GM21723 (cell line): ENCODE results near the gene FAM177B.

ENCODE experiments used
- ATAC-seq: cut with Tn5 transposase; IDR thresholded peaks from one replicate; pipeline ENCODE4 v1.9.1; 2021; ENCODE audit warnings: mild to moderate bottlenecking, moderate library complexity; ENCODE audit not compliant: unreplicated experiment

The FAM177B gene

DNA sequence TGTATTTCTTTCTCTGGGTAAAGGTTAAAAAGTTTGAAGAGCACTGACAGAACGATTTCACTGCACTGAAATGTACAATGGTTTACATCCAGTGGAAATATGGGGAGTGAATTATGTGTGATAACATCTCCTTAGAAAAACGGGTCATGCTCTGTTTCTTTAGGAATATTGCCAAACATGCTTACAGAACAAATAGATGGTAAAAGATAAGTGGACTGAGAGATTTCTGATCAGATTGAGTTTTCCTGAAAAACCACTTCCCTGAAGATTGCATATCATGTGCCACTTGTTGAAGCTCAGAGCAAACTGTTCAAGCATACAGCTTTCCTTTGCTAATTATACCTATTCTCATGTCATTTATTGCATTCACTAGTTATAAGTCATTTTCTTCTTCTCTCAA, 47.9 kb downstream of the FAM177B start:
- no peak for ATAC-seq

DNA sequence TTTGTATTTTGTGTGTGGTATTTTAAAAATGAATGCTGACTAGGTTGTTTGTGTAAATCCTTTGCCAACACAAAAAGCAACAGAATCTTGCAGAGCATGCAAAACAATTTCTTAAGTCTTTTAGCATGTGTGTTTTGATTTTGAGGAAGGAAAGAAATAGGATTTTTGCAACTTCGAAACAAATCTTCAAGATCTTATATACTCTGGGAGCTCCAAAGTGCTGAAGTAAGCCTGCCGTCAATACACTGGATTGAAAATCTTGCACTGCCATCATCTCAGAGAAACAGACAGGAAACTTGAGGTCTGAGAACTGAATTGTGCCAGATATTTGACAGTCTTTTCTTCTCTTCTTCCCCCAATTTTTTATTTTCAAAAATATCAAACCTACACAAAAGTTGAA, 48.5 kb downstream of the FAM177B start:
- ATAC-seq: no peak

DNA sequence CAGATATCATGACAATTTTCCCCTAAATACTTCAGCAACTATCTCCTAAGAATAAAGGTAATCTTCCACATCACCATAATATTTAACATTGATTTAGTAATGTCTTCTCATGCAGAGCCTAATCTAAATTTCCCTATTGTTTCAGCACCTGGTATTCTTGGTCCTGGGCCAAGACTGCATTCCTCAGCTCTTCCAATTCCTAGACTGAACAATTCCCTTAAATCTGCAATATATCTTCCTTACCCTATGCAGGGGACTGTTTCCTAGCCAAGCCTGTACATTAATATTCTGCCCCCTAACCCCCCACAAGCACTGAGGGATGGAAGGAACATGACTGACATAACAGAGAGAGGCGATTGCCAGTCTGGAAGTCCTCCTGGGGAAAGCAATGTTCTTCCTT, 49.1 kb downstream of the FAM177B start:
- ATAC-seq: no peak

DNA sequence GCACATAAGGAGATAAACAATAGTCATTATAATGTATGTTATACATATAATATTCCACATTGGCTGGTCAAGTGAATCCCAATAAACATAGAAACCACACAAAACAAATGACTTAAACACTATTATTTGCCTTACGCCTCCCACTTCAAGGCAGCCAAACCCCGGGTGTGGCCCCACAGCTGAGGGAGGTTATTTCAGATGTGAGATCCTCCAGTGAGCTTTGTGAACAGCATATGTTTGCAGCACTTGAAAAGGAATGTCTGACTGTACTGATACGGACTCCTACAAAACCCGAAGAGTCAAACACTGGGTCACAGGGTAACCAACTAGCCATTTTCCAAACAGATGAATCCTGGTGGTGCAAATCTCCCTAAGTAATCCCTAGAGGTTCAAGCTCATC, 50.7 kb downstream of the FAM177B start:
- no peak for ATAC-seq

DNA sequence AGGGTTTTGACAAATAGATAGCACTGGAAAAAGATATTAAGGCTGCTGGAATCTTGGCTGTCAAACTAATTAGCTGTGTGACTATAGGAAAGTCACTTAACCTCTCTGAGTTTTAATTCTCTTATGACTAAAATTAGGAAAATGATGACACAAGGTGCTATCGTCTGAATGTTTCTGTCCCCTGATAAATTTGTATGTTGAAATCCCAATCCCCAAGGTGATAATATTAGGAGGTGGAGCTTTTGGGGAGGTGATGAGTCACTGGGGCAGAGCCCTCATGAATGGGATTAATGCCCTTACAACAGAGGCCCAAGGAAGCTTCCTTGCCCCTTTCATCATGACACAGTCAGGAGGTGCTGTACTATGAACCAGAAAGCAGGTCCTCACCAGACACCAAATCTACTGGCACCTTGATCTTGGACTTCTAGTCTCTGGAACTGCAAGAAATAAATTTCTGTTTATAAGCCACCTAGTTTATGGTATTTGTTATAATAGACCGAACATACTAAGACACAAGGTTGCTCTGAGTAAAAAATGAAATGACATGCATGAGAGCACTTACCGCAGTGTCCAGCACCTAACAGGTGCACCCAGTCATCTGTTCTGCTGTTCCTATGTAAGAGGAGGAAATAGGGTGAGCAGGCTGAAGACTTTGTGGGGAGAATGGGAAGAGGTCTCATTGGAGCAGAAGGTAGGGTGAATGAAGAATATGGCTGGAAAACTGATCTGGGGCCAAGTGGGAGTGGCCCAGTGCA, 51.6 kb downstream of the FAM177B start:
- ATAC-seq: peak; percentile 88

DNA sequence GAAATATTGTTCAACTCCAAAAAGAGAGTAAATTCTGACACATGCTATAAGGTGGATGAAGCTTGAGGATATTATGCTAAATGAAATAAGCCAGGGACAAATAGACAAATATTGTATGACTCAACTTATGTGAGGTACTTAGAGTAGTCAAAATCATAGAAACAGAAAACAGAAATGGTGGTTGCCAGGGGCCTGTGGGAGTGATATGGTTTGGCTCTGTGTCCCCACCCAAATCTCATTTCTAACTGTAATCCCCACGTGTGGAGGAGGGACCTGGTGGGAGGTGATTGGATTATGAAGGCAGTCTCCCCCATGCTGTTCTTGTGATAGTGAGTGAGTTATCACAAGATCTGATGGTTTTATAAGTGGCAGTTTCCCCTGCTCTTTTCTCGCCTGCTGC, 53.1 kb downstream of the FAM177B start:
- no peak for ATAC-seq

DNA sequence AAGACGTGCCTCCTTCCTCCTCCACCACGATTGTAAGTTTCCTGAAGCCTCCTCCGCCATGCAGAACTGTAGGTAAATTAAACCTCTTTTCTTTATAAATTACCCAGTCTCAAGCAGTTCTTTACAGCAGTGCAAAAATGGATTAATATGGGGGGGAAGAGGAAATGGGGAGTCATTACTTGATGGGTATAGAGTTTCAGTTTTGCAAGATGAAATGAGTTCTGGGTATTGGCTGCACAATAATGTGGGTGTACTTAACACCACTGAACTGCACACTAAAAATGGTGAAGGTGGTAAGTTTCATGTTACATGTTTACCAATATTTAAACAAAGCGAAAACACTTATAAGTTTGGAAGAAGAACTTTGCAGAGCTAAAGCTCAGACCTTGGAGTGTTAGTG, 53.5 kb downstream of the FAM177B start:
- ATAC-seq: no peak

DNA sequence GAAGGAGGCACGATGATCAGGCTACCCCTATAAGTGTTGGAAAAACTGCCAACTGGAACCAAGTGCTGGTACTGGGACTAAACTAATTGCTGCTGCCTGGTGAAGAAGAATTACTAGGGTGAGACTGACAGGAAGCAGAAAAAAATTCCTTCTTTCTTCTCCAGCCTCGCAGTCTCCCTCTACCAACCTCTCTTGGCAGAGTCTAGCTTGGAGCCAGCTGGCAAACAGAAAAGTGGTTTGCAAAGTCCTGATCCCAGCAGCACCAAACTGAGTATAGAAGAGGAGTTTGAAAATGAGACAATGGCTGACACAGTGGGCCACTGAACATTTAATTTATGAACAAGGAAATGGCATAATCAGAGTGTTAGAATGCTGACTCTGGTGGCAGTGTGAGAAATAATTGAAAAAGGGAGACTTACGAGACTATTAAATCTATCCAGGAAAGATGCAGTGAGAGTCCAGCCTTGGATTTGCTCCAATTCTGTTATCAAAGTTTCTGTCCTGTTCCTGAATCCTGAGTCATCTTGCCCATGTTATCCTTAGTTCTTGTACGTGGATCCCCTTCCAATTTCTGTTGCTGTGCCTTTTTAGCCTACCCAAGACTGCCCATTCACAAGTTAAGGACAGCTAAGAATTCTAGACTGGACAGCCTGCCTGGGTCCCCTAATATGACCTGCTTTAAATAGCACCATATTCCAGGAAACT, 54.2 kb downstream of the FAM177B start:
- ATAC-seq: no peak

DNA sequence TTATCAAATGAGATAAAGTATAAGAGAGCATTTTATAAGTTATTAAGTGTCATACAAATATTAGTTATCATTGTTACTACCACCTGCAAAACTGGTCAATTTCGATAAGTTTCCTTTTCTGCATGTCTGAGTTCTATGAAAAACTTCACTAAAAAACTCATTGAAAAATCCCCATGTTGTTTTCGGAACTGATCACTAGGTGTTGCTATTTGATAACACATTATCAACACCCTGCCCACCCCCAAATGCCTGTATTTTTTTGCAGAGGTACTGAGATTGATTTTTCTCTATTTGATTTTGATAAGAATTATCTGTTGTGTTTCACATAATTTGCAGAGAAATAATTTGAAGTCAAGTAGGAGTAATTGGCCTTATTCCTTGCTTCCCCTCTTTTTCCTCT, 55.7 kb downstream of the FAM177B start:
- ATAC-seq: no peak

DNA sequence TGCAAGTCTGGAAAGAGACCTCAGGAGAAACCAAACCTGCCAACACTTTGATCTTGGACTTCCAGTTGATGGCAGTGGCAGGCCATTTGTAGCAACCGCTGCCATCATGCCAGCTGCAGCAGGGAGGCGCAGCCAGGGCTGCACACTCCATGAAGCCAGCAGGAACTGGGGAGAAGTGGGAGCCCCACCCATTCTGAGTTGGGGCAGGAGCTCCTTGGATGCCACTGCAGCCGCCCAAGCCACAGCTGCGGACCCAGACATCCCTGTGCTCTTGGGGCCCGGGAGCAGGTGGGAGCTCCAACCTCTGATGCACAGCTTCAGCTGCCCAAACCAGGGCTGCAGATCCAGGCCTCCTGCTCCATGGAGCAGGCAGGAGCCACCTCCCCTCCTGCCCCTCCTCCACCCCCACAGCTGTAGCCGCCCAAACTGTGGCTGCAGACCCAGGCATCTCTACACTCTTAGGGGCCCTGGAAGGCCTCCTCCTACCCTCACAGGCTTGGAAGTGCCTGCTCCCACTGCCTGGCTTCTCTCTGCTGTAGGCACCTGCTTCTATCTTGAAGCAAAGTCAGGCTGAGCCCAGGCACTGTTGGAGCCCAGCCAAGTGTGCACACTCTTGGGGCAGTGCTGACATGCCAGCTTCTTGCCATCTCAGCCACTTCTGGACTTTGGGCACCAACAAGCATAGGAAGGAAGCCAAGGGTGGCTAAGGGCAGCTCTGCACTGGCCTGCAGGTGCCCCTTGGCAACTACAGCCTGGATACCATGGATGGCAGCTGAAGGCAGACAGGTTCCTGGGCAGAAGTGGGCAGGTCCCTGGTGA, 57.9 kb downstream of the FAM177B start:
- no peak for ATAC-seq

DNA sequence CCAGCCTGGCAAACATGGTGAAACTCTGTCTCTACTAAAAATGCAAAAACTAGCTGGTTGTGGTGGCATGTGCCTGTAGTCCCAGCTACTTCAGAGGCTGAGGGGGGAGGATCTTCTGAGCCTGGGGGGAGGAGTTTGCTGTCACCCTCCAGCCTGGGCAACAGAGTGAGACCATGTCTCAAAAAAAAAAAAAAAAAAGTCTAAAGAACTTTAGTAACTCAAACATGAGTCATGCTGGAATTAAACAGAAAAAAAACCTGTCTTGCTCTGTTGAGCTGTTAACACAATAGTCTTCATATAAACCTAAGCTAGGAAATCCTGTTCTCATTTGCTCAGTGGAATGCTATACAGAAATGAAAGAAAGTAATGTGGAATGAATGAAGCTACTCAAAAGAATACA, 61.1 kb downstream of the FAM177B start:
- ATAC-seq: no peak

DNA sequence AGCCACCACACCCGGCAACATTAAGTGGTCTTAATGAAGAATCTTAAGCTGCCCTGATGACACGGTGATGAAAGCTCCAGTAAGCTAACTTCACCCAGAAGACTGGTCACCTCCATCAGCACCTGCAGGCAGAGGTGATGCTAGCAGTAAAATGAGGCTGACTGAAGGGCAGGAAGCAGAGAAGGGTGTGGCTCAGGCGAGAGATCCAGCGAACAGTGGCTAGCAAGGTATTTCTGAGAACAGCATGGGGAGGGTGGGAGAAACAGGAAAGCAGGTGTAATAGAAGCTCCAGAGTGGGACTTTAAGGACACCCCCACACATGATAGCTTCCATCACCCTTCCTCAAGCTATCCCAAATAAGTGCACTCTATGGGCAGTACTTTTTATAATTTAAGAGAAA, 62.0 kb downstream of the FAM177B start:
- ATAC-seq: no peak
